H1 (cell line): ENCODE results near the gene HOMER3. TPM values are rescaled to one million over a fixed set of nuclear protein-coding genes. Genes with fewer than 3 reads are reported as not detected.

Experiments used
- ATF3 ChIP-seq: IDR thresholded peaks from 2 replicates; pipeline ENCODE4 v1.6.1; 2011; ENCODE audit warnings: low read depth, mild to moderate bottlenecking, low read length; ENCODE audit not compliant: insufficient read depth
- BACH1 ChIP-seq: IDR thresholded peaks from 2 replicates; pipeline ENCODE4 v1.6.1; 2012; ENCODE audit warnings: low read length, improper control_type of control experiment
- CBX8 ChIP-seq: fragments of 300-800, 300-1000 bp; sonication (generic); IDR thresholded peaks from 2 replicates; pipeline ENCODE4 v1.7.1; 2016; ENCODE audit warnings: low read depth, low read length, borderline replicate concordance
- E2F6 ChIP-seq: IDR thresholded peaks from 2 replicates; pipeline ENCODE4 v1.6.1; 2012; ENCODE audit warnings: inconsistent platforms
- JUND ChIP-seq: IDR thresholded peaks from 2 replicates; pipeline ENCODE4 v1.6.1; 2011; ENCODE audit warnings: mild to moderate bottlenecking, improper control_type of control experiment, low read length
- KDM4A ChIP-seq: IDR thresholded peaks from one replicate; pipeline ENCODE4 v1.7.1; 2012; ENCODE audit warnings: low read depth, mild to moderate bottlenecking, moderate library complexity, low read length, inconsistent platforms; ENCODE audit not compliant: severe bottlenecking
- MAX ChIP-seq: IDR thresholded peaks from 2 replicates; pipeline ENCODE4 v1.6.1; 2012; ENCODE audit warnings: inconsistent platforms
- POLR2AphosphoS5 ChIP-seq: IDR thresholded peaks from 2 replicates; pipeline ENCODE4 v1.6.1; 2011; ENCODE audit warnings: low read depth, low read length
- polyA plus RNA-seq, 7 experiments: library from polyadenylated mRNA; depleted of rRNA in 3 of 7; stranded (reverse) in 5 of 7; unstranded in 2 of 7; fragments of >200 nt in 5 of 7; fragments of 200-250 nt in 2 of 7; gene quantifications; 1 replicate in 5 of 7; 2 replicates in 1 of 7; 4 replicates in 1 of 7; pipeline versions ENCODE4 v1.2.1 to v1.2.3, GENCODE V29; 2011 to 2013; ENCODE audit warnings: missing spikeins in 2 of 7, mixed read lengths in 2 of 7
- total RNA-seq: library from RNA; stranded (reverse); fragmentation: NEBNext Ultra II Directional; extraction: Animal tissue kit (Norgen Biotek cat#: 25700); gene quantifications from 2 replicates; pipeline ENCODE4 v1.2.1, GENCODE V29; 2021

HOMER3 gene
- total and polyA plus RNA-seq, 2 of the 8 experiments (the other 6 are each of a cell fraction or from before 2014, with no cell fraction given) = 28.3 to 41.6 TPM

- no peak for TF ChIP-seq E2F6
- TF ChIP-seq KDM4A = no peak
- TF ChIP-seq CBX8 = no peak
- TF ChIP-seq JUND = no peak
- no peak for TF ChIP-seq ATF3
- no peak for TF ChIP-seq MAX
- TF ChIP-seq BACH1 = no peak
- no peak for TF ChIP-seq POLR2AphosphoS5
Measured at GRCh38 chr19:18982669-18983068, 41.7 kb upstream of the HOMER3 start (continued).
